LNCAP (cell line): Measurements from ENCODE around the gene TREML1.

Experiments used
- TF ChIP-seq, protein P1 (sequence below): fragments of 450-650 bp; IDR thresholded peaks from 2 replicates; pipeline ENCODE4 v1.5.1; 2017; ENCODE audit warnings: mild to moderate bottlenecking

Gene TREML1

DNA sequence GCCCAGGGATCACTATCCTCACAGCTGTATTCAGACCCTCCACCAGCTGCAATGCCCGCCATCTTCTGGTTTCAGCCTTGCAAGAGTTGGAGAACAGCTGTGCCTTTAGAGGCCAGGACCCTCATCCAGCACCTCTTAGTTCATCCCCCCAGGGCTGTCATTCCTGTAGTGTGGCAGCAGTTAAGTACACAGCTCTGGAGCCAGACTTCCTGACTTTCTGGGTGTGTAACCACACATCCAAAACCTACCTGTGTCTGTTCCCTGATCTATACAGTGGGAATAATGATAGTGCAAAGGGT lies 9.2 kb upstream of the TREML1 start:
- TF ChIP-seq, protein P1, sequence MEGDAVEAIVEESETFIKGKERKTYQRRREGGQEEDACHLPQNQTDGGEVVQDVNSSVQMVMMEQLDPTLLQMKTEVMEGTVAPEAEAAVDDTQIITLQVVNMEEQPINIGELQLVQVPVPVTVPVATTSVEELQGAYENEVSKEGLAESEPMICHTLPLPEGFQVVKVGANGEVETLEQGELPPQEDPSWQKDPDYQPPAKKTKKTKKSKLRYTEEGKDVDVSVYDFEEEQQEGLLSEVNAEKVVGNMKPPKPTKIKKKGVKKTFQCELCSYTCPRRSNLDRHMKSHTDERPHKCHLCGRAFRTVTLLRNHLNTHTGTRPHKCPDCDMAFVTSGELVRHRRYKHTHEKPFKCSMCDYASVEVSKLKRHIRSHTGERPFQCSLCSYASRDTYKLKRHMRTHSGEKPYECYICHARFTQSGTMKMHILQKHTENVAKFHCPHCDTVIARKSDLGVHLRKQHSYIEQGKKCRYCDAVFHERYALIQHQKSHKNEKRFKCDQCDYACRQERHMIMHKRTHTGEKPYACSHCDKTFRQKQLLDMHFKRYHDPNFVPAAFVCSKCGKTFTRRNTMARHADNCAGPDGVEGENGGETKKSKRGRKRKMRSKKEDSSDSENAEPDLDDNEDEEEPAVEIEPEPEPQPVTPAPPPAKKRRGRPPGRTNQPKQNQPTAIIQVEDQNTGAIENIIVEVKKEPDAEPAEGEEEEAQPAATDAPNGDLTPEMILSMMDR = no peak

DNA sequence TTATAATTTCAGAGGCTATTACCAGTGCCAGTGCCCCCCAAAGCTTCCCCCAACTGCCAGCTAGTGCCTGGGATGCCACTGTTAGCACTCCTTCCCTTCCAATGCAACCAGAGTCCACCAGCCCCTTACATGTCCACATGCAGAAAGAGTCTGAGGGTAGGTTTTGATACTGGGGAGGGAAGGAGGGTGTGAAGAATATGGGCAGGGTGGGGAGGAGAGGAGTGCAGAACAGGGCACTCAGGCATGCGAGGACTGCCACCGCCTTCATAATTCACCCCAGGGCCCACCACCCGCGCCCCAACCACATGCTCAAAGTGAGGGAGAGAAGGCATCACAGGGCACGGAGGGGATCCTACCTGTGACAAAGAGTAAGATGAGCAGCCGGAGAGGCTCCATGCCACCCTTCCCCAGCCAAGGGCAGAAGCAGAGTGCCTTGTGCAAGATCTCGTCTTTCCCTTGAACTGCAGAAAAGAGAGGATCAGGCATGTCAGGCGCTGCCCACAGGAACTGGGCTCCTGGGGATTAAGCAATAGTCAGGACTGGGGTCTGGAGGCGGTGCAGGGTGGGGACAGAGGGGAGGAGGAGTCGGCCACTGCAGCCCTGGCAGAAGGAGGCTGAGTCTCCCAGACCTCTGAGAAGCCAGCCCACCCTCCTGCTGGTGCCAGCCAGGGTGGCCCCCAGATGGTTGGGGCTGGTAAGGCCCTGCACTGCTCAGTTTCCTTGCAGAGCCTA lies 8.7 kb upstream of the TREML1 start, which contains the start of gene TREM2:
TSS of gene TREM2 (minus strand) at position 430 of the 732 bp plus-strand sequence. CDS start at position 396, 34 bp downstream.
- TF ChIP-seq, protein P1 = no peak

DNA sequence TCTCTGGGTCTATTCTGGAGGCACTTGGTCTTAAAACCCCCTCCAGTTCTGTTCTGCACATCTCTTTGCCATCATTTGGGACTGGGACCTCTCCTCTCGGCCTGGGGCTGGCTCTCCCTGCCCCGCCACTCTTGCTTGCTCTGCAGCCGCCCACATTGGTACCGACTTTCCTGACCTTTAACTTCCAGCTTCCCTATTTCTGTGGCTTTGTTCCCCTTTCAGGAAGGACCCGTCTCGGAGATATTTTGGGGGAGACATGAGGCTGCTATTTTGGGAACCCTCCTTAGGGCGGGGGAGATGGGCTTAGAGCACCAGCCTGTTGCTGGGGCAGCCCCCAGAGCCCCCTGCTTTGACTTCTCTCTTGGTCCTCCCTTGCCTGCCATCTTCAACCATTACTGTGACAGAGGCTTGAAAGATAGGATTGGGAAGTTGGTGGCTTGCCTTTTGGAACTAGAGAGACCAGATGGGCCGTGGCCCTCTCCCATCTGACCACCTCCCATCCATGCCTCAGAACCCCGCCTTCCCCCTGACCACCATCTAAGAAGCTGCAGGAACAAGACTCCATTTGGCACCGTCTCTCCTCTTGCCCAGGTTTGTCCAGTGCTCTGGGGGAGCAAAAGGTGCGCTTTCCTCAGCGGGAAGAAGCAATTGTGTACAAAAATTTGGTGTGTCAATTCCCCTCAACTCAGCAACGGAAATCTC lies 7.9 kb upstream of the TREML1 start:
- TF ChIP-seq, protein P1 = no peak

DNA sequence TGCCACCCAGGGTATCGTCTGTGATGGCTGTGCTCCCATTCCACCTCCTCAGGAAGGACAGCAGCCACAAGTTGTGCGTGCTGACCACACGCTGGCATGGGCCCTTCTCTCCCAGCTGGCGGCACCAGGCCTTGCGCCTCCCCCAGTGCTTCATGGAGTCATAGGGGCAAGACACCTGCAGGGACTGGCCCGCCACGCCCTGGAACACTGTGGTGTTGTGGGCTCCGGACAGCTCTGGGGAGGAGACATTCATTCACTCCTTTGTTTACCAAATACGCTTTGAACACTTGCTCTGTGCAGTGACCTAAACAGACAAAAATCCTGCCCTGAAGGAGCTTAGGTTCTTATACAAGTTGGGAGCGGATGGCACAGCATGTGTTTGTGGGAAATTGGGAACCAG lies 7.2 kb upstream of the TREML1 start:
- TF ChIP-seq, protein P1 = no peak

DNA sequence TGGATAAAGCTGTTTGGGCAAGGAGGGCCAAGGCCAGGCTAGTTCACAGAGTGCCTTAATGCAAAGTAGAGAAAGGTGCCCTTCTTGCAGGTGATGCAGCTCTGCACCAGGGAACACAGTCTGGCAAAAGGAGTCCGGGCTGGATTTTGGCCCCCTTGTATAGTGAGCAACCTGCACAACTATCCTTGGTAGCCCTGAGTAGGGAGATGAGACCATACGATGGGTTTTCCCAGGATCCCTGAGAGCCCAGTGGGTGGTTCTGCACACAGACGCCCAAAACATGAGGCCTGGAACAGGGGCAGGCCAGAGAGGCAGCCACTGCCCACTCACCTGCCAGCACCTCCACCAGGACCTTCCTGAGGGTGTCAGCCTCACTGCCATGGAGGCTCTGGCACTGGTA lies 6.8 kb upstream of the TREML1 start:
- TF ChIP-seq, protein P1 = no peak

DNA sequence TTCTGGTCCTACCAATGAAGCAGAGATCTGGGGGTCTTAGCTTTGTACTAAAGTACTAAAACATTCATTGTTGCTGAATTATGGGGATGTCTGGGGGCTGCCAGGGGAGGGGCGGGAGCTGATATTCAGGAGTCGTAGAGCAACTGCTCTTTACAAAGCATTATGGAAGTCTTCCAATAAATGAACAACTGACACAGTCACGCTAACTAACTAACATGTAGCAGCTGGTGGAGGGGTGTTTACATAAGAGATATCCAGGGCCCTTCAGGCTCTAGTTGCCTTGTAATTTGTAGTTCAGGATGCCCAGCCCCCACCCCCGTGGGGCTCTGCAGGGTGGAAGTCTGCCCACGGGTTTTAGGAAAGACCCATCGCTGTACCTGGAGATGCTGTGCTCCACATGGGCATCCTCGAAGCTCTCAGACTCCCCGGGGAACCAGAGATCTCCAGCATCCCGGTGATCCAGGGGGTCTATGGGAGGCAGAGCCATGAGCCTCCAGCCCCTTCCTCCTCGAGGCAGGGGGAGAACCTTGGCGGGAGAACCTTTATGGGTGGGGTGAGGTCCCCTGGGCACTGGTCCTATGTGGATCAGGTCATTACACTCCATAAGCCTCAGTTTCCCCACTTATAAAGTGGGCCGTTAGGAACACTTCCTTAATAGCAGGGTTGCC lies 5.4 kb upstream of the TREML1 start:
- TF ChIP-seq, protein P1 = no peak

DNA sequence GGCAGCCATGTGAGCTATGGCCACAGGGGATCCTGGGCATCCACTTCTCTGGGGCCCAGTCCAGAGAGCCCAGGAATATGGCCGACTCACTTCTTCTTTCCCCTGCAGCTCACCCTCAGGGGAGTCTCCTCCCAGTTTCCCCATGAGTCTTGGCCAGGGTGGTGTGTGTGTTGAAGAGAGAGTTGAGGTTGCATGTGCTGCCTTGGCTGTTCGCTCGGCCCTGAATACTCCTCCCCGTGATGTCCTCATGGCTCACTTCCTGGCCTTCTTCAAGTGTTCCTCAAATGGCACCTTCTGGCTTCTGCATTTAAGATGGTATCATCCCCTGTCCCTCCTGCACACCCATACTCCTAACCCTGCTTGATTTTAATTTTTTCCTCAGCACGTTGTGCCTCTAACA lies 3.2 kb upstream of the TREML1 start:
- TF ChIP-seq, protein P1 = no peak
